ENCODE data around the gene DMBX1. TPM values are rescaled to one million over a fixed set of nuclear protein-coding genes. Genes with fewer than 3 reads are reported as not detected.
A peak's percentile ranks its signal among the peaks of the same experiment; 100 is the strongest.

The DMBX1 gene
- total RNA-seq, 1 donor from 2014 or later, result not detected

DNA sequence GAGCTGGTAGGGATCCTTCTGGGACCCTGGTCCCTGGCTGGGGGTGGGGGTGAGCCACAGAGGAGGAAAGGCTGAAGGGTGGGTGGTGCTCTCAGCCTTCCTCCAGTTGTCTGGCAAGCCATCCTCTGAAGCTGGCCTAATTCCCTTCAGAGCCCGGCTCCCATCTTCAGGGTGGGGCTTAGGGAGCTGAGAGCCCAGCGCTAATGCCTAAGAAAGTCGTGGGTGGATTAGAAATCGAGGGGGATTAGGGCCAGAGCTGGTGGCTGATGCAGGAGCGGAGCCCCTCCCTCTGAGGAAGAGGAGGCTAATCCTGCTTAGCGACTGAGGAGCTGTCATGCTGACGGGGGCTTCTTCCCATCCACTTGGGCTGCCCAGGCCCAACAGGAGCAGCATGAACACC is 30.8 kb upstream of the DMBX1 start:
- DNase-seq (ENCODE audit: low spot score in 2 of 2) (no peak), FAIRE-seq (no peak)

DNA sequence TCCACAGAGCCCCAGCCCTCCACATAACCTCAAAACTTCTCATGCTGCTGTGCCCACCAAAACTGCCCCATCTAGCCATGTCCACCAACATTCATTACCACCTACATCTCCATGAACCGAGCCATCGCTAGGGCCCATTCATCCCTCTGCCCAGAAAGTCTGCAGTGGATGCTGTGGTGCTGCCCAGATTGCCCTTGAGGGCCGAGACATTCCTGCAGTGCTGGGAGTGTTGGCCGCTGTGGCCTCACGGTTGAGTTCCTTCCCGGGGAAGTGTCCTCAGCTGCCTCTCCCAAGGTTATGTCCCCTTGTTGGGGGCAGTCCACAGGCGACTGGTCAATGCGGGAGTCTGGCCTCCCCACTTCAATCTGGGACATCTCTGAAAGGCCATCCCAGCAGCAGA is 30.3 kb upstream of the DMBX1 start:
- FAIRE-seq (no peak), DNase-seq (ENCODE audit: low spot score in 2 of 2) (no peak)

DNA sequence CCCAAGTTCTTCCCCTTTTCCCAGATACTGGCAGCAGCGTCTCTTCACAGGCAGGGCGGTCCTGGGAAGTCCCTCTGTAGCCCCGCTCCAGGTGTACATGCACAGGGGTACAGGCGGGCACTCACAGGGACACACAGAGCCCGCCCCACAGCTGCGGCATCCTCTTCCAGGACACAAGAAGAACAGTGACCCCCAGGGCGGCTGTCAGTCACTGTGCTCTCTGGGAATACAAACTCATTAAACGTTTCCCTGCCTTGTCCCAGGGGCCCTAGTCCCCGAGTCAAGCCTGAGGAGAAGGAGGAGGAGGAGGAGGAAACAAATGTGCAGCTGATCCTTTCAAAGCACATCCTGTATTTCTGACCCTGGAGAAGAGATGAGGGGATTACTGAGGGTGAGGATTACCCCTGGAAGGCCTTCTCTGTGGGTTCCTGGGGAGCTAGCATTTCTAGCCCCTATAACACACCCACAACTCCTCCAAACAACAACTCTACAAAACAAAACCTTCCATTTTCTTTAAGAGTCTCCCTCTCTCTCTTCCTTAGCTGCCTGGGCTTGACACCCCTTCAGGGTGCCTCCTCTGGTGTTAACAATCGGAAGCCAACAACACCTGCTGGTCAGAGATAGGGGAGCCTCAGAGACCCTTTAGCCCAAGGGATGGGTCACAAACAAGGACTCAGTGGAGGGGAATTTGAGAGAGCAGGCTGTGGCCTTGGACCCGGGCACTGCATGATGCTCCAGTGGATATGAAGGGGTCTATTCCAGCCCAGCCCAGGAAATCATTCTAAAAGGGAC is 28.4 kb upstream of the DMBX1 start:
- DNase-seq (ENCODE audit: low spot score in 2 of 2), result no peak
- FAIRE-seq, result no peak

GRCh38 chr1:46461809-46462448 is 27.7 kb upstream of the DMBX1 start:
- no peak for FAIRE-seq
- DNase-seq (ENCODE audit: low spot score in 2 of 2), result no peak

GRCh38 chr1:46464013-46464548 is 25.6 kb upstream of the DMBX1 start:
- FAIRE-seq, result no peak

DNA sequence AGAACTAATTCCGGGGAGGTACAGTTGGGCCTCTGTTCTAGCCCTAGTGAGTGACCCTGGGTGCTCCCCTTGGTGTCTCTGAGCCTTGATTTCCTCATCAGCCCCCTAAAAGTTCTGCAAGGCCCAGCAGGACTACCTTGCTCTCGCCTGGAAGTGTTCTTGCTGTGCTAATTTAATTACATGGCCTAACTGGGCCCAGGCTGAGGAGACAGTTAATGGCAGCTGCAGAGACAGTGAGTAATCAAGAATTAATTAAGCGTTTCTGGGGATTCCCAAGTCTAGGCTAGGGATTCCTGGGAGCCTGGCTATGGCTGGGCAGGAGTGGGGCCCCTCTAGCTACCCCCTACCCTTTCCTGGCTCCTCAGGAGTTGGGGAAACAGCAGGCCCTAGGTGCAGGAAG is 24.7 kb upstream of the DMBX1 start:
- no peak for DNase-seq (ENCODE audit: low spot score in 2 of 2)
- FAIRE-seq, result no peak

More at GRCh38 chr1:46464013-46464548, 25.6 kb upstream of the DMBX1 start:
- no peak for DNase-seq (ENCODE audit: low spot score in 2 of 2)

GRCh38 chr1:46465981-46466476 is 23.6 kb upstream of the DMBX1 start:
- DNase-seq (ENCODE audit: low spot score in 2 of 2) (no peak), FAIRE-seq (no peak)

DNA sequence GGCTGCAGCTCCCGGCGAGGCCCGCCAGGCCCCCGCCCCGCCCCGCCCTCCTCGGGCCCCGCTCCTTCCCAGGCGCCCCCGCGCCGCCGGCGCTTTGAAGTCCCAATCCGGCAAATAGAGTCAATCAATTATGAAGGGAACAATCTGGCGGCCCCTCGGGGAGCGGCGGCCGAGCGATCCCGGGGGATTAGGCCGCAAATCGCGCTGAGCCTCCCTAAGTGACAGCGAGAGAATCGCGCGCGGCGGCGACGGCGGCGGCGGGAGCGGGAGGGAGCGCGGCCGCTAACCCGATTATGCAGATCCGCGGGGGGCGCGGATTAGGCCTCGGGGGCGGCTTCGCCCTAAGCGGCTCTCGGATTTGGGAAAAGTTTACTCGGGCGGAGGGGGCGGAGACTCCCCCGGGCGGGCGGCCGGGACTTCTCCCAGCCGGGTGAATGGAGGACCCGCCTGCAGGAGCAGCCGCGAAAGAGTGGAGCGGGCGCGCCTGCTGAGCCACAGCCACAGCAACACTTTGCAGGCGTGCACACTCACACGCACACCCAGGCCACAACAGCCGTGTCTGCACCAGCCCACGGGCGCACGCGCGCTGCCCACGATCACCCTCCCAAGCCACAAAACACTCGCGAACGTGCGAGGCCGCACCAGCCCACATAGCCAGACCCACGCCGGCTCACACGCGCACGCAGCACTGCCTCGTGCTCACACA is 23.0 kb upstream of the DMBX1 start:
- DNase-seq (ENCODE audit: low spot score in 2 of 2) (peak in 1 of 2 donors; percentile 65), FAIRE-seq (no peak)

- DNase-seq (ENCODE audit: low spot score in 2 of 2), result no peak
- no peak for FAIRE-seq
Observed at GRCh38 chr1:46467183-46467504, 22.5 kb upstream of the DMBX1 start.

DNA sequence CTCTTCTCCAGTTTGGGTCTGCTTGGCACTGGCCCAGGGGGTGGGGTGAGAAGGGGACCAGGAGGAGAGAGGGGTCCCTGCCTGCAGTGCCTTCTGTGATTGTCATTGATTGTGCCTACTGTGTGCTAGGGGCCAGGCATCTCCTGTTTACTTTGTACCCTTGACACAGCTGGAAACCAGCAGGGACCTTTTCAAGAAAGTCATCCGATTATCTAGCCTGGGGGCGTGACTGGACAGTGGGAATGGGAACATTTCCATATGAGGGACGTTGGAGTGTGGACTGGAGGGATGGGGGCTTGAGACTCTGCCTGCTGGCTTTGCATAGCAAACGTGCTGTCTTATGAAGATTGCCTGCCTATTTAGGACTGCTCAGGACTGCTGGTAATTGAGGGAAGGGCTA is 19.8 kb upstream of the DMBX1 start:
- no peak for FAIRE-seq

GRCh38 chr1:46471848-46472492 is 17.7 kb upstream of the DMBX1 start:
- DNase-seq (ENCODE audit: low spot score in 2 of 2), result no peak

More for the DNA sequence above, 19.8 kb upstream of the DMBX1 start:
- no peak for DNase-seq (ENCODE audit: low spot score in 2 of 2)

GRCh38 chr1:46472498-46473181 is 17.0 kb upstream of the DMBX1 start:
- DNase-seq (ENCODE audit: low spot score in 2 of 2) (no peak), FAIRE-seq (no peak)

More at GRCh38 chr1:46471848-46472492, 17.7 kb upstream of the DMBX1 start:
- no peak for FAIRE-seq

DNA sequence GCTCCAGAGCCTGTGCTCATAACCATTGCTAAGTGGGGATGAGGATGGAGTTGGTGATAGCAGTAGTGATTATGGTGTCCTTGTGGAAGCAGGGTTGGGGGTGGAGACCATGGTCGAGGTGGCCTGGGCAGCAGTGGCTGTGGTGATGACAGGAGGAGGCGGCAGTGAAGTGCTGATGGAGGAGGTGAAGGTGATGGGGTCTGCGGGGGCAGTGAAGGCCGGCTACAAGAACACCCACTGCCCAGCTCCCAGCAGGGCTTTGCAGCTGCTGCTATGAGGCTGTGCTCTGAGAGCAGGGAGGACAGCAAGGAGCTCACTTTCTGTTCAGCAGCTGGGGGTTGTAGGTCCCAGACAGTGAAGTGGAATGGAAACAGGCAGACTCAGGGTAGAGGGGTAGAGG is 15.6 kb upstream of the DMBX1 start:
- FAIRE-seq, result no peak
- no peak for DNase-seq (ENCODE audit: low spot score in 2 of 2)

DNA sequence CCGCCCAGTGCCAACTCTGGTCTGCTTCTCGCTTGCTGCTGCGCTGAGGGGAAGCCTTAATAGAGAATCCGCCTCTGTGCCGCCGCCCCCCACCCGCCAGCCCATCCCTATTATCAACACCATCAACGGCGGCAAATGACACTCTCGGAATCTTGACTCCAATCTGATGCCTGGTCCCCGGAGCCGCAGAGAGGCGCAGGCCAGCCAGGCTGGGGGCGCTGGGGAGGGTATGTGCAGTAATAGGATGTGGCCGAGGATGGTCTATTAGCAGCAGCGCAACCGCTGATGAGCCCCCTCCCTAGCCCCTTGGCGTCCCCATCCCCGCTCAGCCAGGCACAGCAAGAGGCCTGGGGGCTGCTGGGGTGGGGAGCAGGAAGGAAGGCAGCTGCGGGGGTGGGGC is 15.1 kb upstream of the DMBX1 start:
- DNase-seq (ENCODE audit: low spot score in 2 of 2) (no peak), FAIRE-seq (no peak)

- DNase-seq (ENCODE audit: low spot score in 2 of 2) (no peak), FAIRE-seq (no peak)
Observed at GRCh38 chr1:46476673-46477072, 13.0 kb upstream of the DMBX1 start.

DNA sequence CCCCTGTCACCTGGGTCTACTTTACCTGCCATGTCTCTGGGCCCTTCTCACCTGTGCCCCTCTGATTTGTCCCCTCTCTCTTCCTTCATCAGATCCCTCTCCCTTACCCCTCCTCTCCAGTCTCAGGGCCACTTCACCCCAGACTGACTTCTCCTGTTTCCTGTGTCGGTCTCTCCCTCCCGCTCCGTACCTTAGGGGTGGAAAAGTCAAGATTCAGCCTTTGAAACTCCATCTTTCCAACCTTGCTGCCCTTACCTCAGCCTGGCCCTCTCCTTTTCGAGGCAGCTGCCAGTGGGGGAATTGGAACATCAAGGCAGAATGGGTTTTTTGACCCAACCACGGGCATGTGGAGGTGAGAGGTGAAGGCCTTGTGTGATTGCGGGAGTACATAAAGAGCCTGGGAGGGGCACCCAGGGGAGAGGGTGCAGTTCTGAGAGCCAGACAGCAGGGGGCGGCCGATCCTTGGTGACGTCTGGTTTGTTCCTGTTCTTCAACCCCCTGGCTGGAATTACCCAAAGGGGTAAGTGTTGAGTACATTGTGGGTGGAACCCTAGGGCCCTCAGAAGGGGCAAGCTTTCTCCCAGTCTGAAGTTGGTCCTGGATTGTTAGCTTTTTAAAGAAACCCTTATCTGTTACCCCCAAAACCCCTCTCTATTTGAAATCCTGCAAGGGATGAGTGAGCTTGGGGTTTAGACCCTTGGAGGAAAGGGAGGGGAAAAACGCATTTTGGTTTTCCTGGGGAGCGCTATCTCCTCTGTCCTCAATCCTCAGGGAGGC is 12.3 kb upstream of the DMBX1 start:
- FAIRE-seq, result no peak

DNA sequence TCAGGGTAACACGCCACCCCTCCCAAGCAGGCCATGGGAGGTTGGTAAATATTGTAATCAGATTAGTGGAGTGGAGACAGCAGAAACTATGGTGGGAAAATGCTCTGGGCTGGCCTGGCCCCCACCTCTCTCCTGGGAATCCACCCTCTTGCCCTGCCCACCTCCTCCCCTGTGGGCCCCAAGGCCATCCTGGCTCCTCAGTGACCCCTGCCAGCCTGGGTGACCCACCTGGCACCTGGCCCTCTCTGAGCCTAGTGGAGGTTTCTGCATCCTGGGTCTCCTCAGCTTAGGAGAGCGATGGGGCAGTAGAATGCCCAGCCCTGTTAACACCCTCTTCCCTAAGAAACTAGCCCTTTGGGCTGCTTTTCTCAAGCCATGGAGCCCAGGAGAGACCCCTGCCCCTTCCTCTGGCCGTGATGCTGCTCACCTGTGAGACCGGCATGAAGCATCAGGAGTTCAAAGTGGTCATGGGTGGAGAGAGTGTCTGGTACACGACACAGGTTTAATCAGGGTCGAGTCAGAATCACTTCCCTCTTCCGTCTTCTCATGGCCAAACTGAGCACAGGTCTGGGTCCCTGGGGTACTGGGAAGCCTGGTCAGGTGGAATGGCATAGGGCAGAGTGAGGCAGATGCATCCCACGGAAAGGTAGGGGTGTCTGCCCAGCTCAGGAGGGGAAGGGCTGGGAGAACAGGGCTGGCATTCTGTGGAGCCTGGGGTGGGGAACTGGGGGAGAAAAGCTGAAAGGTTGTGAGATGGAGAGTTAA is 10.7 kb upstream of the DMBX1 start:
- FAIRE-seq, result no peak
- no peak for DNase-seq (ENCODE audit: low spot score in 2 of 2)

More for the DNA sequence above, 12.3 kb upstream of the DMBX1 start:
- peak; percentile 74 to 85 for DNase-seq (ENCODE audit: low spot score in 2 of 2)

DNA sequence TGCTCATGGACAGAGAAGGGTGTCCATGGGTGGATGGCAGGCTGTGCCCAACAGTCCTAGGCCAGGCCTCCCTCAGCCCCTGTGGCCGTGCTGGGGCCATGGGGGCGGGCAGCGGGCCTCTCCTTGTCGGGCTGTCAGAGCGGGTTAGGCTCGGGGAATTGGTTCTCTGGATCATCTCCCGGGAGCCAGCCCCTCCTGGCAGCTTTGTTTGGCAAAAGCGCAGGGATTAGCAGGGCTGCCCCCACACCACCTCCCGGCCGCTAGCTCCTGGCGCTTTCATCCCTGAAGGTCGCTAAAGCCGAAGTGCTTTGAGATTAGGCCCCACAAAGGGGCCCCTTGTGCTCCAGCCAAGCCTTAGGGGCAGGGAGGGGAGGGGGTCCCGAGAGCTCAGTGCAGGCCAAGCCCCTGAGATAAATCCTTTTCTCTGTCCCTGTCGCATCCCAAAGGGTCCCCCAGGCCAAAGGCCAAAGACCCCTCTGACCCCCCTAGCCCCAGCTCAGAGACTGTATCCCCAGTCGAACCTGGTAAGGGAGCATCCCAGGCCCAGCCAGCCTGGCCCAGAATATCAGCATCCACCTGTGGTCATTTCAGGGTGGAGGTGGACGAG is 9.8 kb upstream of the DMBX1 start:
- no peak for DNase-seq (ENCODE audit: low spot score in 2 of 2)
- FAIRE-seq, result no peak
